Measurements from ENCODE around the gene UCHL3. TPM values are rescaled to one million over a fixed set of nuclear protein-coding genes. Genes with fewer than 3 reads are reported as not detected.

The UCHL3 gene
- total RNA-seq, 1 donor from 2014 or later = 44.6 TPM

DNA sequence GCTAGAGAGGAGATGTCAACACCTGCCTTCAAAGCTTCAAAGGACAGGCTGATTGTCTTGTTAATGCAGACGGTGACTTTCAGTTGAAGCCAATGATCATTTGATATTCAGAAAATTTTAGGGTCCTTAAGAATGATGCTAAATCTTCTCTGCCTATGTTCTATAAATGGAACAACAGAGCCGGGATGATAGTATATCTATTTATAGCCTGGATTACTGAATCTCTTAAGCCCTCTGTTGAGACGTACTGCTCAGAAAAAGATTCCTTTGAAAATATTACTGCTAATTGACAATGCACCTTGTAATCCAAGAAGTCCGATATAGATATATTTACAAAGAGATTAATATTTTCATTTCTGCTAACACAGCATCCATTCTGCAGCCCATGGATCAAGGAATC, 50.8 kb downstream of the UCHL3 start:
- no peaks in the 10 kb centered on the region for H3K79me2 ChIP-seq (ENCODE audit: low read depth)
- no peaks in the 10 kb centered on the region for H3K4me1 Mint-ChIP-seq
- peaks cover 6% of the 10 kb centered on the region for H3K36me3 Mint-ChIP-seq
- no peaks in the 10 kb centered on the region for H3K27me3 Mint-ChIP-seq (ENCODE audit: insufficient read depth, low read depth)
- peaks cover 3% of the 10 kb centered on the region for H3K36me3 ChIP-seq
- H3K27me3 ChIP-seq = no peaks in the 10 kb centered on the region
- H3K9me3 ChIP-seq (ENCODE audit: low read depth) = no peaks in the 10 kb centered on the region
- no peak for TF ChIP-seq EZH2 (IDR thresholded peaks at IDR 0.05)
- no peak for TF ChIP-seq EZH2phosphoT487 (IDR thresholded peaks at IDR 0.05)
- no peak for TF ChIP-seq CTCF (IDR thresholded peaks at IDR 0.05)
- H3F3A ChIP-seq (ENCODE audit: low read depth) = no peaks in the 10 kb centered on the region
- H3K27ac Mint-ChIP-seq = no peak overlapping the region
- no peak overlapping the region for H3K4me3 Mint-ChIP-seq
- H3K4me3 ChIP-seq = no peak overlapping the region
- DNase-seq (ENCODE audit: low spot score) = no peak
- H4K20me1 ChIP-seq (ENCODE audit: low read depth) = no peaks in the 10 kb centered on the region
- H2AFZ ChIP-seq (replicated peaks) = no peak overlapping the region
- no peak overlapping the region for H3K9ac ChIP-seq
- no peak overlapping the region for H3K4me2 ChIP-seq
- no peaks in the 10 kb centered on the region for H3K9me3 Mint-ChIP-seq
- H3K27ac ChIP-seq = no peak overlapping the region
- no peaks in the 10 kb centered on the region for H3K4me1 ChIP-seq

GRCh38 chr13:75603038-75603437, 53.4 kb downstream of the UCHL3 start:
- Mint-ChIP-seq H3K4me1 (no peaks in the 10 kb centered on the region), H3K4me3 (no peak overlapping the region), H3K9me3 (no peaks in the 10 kb centered on the region), H3K36me3 (peaks cover 3% of the 10 kb centered on the region), H3K27me3 (ENCODE audit: insufficient read depth, low read depth) (peaks cover 3% of the 10 kb centered on the region), H3K27ac (no peak overlapping the region)
- Histone ChIP-seq H2AFZ (replicated peaks) (no peak overlapping the region), H3K79me2 (ENCODE audit: low read depth) (no peaks in the 10 kb centered on the region), H3K9me3 (ENCODE audit: low read depth) (no peaks in the 10 kb centered on the region), H3K36me3 (peaks cover 3% of the 10 kb centered on the region), H3K27ac (no peak overlapping the region), H4K20me1 (ENCODE audit: low read depth) (no peaks in the 10 kb centered on the region), H3F3A (ENCODE audit: low read depth) (no peaks in the 10 kb centered on the region), H3K4me3 (no peak overlapping the region), H3K4me2 (no peak overlapping the region), H3K27me3 (no peaks in the 10 kb centered on the region), H3K4me1 (no peaks in the 10 kb centered on the region), H3K9ac (no peak overlapping the region)
- TF ChIP-seq EZH2phosphoT487 (IDR thresholded peaks at IDR 0.05) = no peak
- TF ChIP-seq CTCF (IDR thresholded peaks at IDR 0.05) = no peak
- TF ChIP-seq EZH2 (IDR thresholded peaks at IDR 0.05) = no peak
- no peak for DNase-seq (ENCODE audit: low spot score)

GRCh38 chr13:75607447-75607846, 57.9 kb downstream of the UCHL3 start:
- H3K4me1 ChIP-seq = no peaks in the 10 kb centered on the region
- H4K20me1 ChIP-seq (ENCODE audit: low read depth) = no peaks in the 10 kb centered on the region
- no peak overlapping the region for H3K9ac ChIP-seq
- no peak overlapping the region for H3K27ac Mint-ChIP-seq
- no peak overlapping the region for H3K4me2 ChIP-seq
- no peaks in the 10 kb centered on the region for H3K4me1 Mint-ChIP-seq
- no peak for DNase-seq (ENCODE audit: low spot score)
- peaks cover 3% of the 10 kb centered on the region for H3K27me3 Mint-ChIP-seq (ENCODE audit: insufficient read depth, low read depth)
- H3K9me3 Mint-ChIP-seq = no peaks in the 10 kb centered on the region
- TF ChIP-seq EZH2phosphoT487 (IDR thresholded peaks at IDR 0.05) (no peak), EZH2 (IDR thresholded peaks at IDR 0.05) (no peak), CTCF (IDR thresholded peaks at IDR 0.05) (no peak)
- no peak overlapping the region for H3K27ac ChIP-seq
- no peaks in the 10 kb centered on the region for H3K79me2 ChIP-seq (ENCODE audit: low read depth)
- H2AFZ ChIP-seq (replicated peaks) = no peak overlapping the region
- H3K36me3 ChIP-seq = peaks cover 3% of the 10 kb centered on the region
- H3K36me3 Mint-ChIP-seq = no peaks in the 10 kb centered on the region
- no peak overlapping the region for H3K4me3 ChIP-seq
- no peak overlapping the region for H3K4me3 Mint-ChIP-seq
- no peaks in the 10 kb centered on the region for H3K9me3 ChIP-seq (ENCODE audit: low read depth)
- no peaks in the 10 kb centered on the region for H3K27me3 ChIP-seq
- H3F3A ChIP-seq (ENCODE audit: low read depth) = no peaks in the 10 kb centered on the region

All from neural progenitor cell (in vitro differentiated cells).